Activated naive CD8-positive, alpha-beta T cell (primary cell): Measurements from ENCODE around the gene KCNMA1.
"Not testable (repeated sequence)": the region's sequence is repeated elsewhere in the genome, so short reads cannot be mapped to it uniquely, and the experiment has no call there.

Experiments
- H3K27ac Mint-ChIP-seq: one replicate; pipeline ENCODE4 v1.8.0; 2021; ENCODE audit warnings: mixed read lengths
- H3K27me3 Mint-ChIP-seq: one replicate; pipeline ENCODE4 v1.8.0; 2021; ENCODE audit warnings: mixed read lengths
- H3K36me3 Mint-ChIP-seq: one replicate; pipeline ENCODE4 v1.8.0; 2021; ENCODE audit warnings: mixed read lengths
- H3K4me1 Mint-ChIP-seq: one replicate; pipeline ENCODE4 v1.8.0; 2021; ENCODE audit warnings: low read depth, mixed read lengths
- H3K4me3 Mint-ChIP-seq: one replicate; pipeline ENCODE4 v1.8.0; 2021; ENCODE audit warnings: mild to moderate bottlenecking, mixed read lengths
- H3K9me3 Mint-ChIP-seq: one replicate; pipeline ENCODE4 v1.8.0; 2021; ENCODE audit warnings: low read depth, mixed read lengths

The KCNMA1 gene

DNA sequence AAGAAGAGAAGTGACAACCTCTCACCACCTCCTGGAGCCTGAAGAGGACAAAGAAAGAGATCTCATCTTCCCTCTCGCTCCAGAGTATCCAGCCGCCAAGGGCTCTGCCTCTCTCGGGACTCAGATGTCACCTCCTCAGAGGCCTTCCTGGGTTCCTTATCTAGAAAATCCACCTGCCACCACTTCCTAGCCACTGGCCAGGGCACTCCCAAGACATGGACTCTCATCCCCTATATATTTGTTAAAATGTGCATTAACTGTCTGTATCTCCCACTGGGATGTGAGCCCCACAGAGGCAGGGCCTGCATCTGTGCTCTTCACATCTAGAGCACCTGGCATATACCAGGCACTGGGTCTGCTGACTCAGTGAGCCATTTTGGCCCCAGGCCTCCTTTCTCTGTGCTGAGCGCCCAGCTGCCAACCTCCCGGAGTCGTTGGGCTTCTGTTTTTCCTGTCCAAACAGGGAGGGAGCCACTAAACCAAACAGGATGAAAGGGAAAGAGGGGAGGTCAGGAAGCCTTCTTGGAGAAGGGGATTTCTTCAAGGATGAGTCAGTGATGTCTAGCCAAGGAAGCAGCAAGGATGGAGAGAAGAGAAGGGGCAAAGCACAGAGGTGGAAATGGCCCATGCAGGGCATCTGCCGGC lies 58.9 kb downstream of the KCNMA1 start:
- H3K4me3 Mint-ChIP-seq = no peak overlapping the region
- no peaks in the 10 kb centered on the region for H3K4me1 Mint-ChIP-seq
- H3K27ac Mint-ChIP-seq = no peak overlapping the region

DNA sequence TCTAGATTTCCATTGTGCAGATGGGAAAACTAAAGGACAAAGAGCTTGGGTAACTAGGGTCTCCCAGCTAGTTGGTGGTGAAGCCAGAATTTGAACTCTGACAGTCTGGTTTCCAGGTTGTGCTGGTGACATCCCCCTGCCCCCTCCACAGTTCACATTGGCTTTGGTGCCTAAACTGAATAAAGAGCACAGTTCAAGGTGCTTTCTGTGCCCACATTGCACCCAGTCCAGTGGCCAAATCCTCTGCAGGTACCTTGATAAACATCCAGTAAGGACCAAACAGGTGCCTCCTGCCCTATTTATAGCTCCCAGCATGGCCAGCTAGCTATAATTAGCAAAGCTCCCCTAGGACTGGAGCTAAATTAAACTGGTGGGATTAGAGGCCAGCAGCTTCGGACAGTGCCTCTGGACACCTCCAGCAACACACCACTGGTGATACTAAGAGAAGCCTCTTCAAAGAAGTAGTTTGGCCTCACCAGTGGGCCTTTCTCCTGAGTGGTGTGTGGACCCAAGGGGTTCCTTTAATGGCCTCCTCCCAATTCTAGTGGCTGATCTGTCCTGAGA lies 59.9 kb downstream of the KCNMA1 start:
- no peaks in the 10 kb centered on the region for H3K36me3 Mint-ChIP-seq
- no peak overlapping the region for H3K27ac Mint-ChIP-seq
- no peak overlapping the region for H3K4me3 Mint-ChIP-seq
- H3K9me3 Mint-ChIP-seq = no peaks in the 10 kb centered on the region
- no peaks in the 10 kb centered on the region for H3K4me1 Mint-ChIP-seq
- peaks cover 2% of the 10 kb centered on the region for H3K27me3 Mint-ChIP-seq

More for the DNA sequence above, 58.9 kb downstream of the KCNMA1 start:
- Mint-ChIP-seq H3K36me3 (no peaks in the 10 kb centered on the region), H3K27me3 (peaks cover 2% of the 10 kb centered on the region), H3K9me3 (no peaks in the 10 kb centered on the region)

DNA sequence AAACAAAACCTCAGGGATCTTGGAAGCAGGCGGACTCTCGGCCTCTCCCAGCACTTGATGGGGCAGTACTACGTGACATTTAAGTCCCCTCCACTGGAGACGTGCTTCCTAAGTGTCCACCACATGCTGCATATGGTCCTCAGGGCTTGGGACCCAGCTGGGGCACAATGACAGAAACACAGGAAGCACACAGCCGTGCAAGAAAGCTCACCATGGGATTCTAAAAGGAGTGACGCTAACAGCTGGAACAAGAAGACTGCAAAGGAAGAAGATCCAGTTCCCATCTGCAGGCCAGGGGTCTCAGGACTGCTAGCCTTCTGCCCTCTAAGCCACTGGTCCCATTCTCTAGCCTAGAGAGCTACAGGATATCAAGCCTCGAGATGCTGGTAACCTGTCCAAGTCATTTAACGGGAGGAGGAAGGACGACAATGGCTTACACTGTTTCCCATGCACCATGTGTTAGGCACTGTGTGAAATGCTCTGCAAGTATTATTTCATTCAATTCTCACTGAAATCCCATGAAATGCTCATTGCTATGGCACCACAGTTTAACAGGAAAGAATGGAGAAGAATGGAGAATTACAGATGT lies 61.1 kb downstream of the KCNMA1 start:
- Mint-ChIP-seq H3K36me3 (no peaks in the 10 kb centered on the region), H3K4me1 (no peaks in the 10 kb centered on the region)

DNA sequence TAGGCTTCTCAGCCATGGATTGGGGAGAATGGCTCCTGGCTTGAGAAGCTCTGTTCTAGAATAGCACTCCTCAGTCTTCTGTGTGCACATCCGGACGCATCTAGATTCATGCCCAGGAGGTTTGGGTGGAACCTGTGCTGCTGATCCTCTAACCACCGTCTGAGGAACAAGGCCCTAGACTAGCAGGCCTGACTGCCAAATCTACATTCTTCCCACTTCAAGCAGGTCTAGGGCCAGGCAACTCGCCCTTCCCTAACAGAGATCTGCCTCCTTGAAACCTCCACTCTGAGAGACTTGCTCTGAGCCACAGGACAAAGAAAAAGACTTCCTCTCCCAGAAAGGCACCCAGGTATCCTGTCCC lies 61.6 kb downstream of the KCNMA1 start:
- H3K27ac Mint-ChIP-seq = no peak overlapping the region
- peaks cover 2% of the 10 kb centered on the region for H3K27me3 Mint-ChIP-seq
- no peaks in the 10 kb centered on the region for H3K4me1 Mint-ChIP-seq
- H3K9me3 Mint-ChIP-seq = no peaks in the 10 kb centered on the region
- no peak overlapping the region for H3K4me3 Mint-ChIP-seq
- no peaks in the 10 kb centered on the region for H3K36me3 Mint-ChIP-seq

More for the DNA sequence above, 61.1 kb downstream of the KCNMA1 start:
- Mint-ChIP-seq H3K27ac (no peak overlapping the region), H3K9me3 (no peaks in the 10 kb centered on the region), H3K27me3 (peaks cover 2% of the 10 kb centered on the region), H3K4me3 (no peak overlapping the region)

DNA sequence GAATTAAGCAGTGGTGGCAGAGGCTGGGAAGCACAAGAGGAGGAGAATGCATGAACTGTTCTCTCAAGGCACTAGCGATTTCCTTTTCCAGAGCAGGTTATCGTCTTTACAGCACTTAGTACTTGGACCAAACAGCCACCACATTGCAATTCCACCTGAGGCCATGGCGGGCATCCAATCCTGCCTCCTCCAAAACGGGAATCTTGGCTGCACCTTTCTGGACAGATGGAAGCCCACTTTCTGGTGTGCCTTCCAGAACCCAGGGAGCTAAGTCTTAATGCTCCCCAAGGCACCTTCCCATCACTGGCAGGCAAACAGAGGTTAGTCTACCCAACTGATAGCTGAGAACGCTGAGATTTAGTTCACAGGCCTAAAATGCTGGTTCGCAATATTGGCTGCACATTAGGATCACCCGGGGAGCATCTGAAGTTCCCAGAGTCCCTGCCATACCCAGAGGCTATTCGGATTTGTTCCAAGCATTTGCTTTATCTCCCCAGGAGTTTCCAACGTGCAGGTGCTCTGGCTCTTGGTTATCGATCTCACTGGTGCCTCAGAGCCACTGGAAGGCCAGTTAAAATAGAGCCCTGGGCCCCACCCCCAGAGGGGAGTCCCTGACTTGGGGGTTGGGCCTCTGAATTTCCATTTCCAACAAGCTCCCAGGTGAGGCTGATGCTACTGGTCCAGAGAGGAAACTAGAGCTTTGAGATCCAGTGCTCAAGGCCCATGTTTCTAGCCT lies 62.2 kb downstream of the KCNMA1 start:
- peaks cover 2% of the 10 kb centered on the region for H3K27me3 Mint-ChIP-seq
- H3K27ac Mint-ChIP-seq = no peak overlapping the region
- H3K36me3 Mint-ChIP-seq = no peaks in the 10 kb centered on the region
- no peaks in the 10 kb centered on the region for H3K4me1 Mint-ChIP-seq
- H3K9me3 Mint-ChIP-seq = no peaks in the 10 kb centered on the region
- H3K4me3 Mint-ChIP-seq = no peak overlapping the region

DNA sequence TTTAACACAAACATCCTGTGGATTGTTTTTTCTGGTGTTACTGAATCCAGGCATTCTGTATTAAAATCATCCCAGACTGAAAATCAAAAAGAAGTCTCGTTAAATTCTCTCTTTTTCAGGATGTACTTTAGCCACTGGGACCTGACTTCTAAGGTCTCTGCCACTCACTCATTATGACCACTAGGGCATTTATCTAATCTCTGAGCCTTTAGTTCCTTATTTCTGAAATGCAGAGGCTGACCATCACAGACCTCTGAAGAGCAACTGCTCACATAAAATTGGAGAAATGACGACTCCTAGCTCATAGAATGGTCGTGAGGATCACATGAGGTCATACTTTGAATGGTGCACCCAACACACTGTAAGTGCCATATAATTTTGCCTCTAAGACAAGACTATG lies 63.2 kb downstream of the KCNMA1 start:
- H3K4me3 Mint-ChIP-seq = no peak overlapping the region
- H3K4me1 Mint-ChIP-seq = no peaks in the 10 kb centered on the region
- H3K9me3 Mint-ChIP-seq = no peaks in the 10 kb centered on the region
- no peak overlapping the region for H3K27ac Mint-ChIP-seq
- peaks cover 2% of the 10 kb centered on the region for H3K27me3 Mint-ChIP-seq
- H3K36me3 Mint-ChIP-seq = no peaks in the 10 kb centered on the region

DNA sequence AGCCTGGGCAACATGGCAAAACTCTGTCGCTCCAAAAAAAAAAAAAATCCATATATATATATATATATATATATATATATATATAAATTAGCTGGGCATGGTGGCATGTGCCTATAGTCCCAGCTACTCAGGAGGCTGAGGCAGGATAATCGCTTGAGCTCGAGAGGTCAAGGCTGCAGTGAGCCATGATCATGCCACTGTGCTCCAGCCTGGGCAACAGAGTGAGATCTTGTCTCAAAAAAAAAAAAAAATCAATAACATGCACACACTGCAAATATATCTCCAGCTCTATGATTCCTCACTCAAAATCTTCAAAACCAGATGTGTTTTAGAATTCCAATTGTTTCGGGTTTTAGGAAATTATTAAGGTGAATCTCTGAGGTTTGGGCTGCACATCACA lies 65.1 kb downstream of the KCNMA1 start:
- H3K27ac Mint-ChIP-seq, H3K36me3 Mint-ChIP-seq, H3K27me3 Mint-ChIP-seq, H3K4me1 Mint-ChIP-seq, H3K4me3 Mint-ChIP-seq, H3K9me3 Mint-ChIP-seq: not testable (repeated sequence)

DNA sequence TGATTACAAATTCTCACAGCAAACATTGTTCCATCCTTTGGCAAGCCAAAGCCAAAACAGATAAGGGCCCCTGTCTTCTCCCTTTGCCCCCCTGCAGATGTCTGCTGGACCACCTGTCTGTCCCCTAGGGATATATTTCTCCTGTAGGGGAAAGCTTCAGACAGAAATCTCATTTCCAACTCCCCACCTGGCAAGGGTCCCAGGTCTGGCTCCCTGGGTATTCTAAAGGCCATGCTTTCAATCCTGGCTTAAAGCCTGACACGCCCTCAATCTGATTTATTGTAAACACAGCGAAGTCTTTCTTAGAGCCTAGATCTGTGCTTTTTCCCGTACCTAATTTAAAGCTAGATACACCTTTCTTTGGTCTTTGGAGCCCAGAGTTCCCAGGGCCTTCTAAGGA lies 66.1 kb downstream of the KCNMA1 start:
- Mint-ChIP-seq H3K4me1 (no peaks in the 10 kb centered on the region), H3K4me3 (no peak overlapping the region), H3K27ac (no peak overlapping the region), H3K27me3 (peaks cover 2% of the 10 kb centered on the region), H3K9me3 (no peaks in the 10 kb centered on the region), H3K36me3 (no peaks in the 10 kb centered on the region)

DNA sequence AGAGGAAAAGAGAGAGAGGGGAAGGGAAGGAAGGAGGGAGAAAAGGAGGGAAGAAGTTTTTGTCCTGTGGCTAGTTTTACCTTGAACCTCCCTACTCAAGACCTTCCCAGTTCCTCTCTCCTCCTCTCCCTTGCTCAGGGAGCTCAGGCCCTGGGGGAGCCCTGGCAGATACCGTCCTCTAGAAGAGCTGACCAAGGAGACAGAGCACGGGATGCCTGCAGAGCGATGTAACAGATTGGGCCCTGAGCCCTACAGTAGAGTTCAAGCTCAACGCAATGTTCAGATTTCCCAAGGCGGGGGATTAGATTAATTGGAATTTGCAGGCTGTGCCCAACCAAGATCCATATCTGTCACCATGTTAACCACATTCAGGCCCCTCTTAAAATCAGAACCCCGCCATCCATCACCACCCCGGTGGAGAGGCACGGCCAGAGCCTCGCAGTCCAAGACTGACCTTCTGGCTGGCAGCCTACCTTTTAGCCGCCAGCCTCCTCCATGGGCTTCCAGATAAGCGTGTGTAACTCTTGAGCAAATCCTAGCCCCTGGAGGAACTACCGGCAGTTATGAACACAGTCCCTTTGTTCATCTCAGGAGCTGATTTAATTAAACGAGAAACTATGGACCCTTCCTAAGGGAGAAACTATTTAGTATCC lies 70.6 kb downstream of the KCNMA1 start:
- Mint-ChIP-seq H3K36me3 (no peaks in the 10 kb centered on the region), H3K27me3 (peaks cover 16% of the 10 kb centered on the region), H3K27ac (no peak overlapping the region), H3K4me3 (no peak overlapping the region), H3K4me1 (no peaks in the 10 kb centered on the region), H3K9me3 (no peaks in the 10 kb centered on the region)

DNA sequence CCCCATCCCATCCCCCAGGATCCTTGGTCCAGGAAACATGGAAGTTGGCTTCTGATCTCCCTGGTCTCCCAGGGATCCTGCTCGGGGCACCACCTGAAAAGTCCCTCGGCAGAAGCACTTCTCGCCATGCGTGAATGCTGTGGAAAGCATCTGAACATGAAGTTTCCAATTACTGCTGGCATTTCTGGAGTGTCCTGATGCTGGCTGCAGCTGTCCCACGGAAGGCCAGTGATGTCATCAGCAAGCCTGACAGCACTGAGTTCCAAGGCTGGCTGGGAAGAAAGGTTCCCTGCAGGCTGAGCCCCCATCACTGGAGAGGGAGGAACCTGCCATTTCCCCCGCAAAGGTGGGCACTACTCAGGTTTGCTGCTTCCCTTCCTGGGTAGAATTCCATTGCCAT lies 71.4 kb downstream of the KCNMA1 start:
- Mint-ChIP-seq H3K36me3 (no peaks in the 10 kb centered on the region), H3K4me3 (no peak overlapping the region), H3K9me3 (no peaks in the 10 kb centered on the region), H3K27ac (no peak overlapping the region), H3K4me1 (no peaks in the 10 kb centered on the region), H3K27me3 (peaks cover 16% of the 10 kb centered on the region)

DNA sequence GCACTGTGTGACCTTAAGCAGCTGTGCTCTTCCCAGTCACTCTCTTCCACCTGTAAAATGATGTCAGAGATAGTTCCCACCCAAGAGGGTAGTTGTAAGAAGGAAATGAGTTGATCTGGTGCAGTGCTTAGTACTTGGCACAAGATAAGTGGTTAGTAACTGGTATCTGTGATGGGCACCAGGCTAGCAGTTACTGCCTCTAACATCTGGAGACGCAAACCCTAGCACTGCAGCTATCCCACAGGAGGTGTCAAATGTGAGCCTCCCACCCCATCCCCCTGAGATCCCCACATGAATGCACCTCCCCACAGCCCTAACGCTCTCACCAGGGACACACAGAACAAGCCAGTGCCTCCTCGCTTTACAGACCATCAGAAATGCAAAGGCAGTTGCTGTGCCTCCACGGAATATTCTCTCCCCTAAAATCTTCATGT lies 72.0 kb downstream of the KCNMA1 start:
- Mint-ChIP-seq H3K9me3 (no peaks in the 10 kb centered on the region), H3K4me3 (no peak overlapping the region), H3K27ac (no peak overlapping the region), H3K36me3 (no peaks in the 10 kb centered on the region), H3K4me1 (no peaks in the 10 kb centered on the region), H3K27me3 (peaks cover 16% of the 10 kb centered on the region)

DNA sequence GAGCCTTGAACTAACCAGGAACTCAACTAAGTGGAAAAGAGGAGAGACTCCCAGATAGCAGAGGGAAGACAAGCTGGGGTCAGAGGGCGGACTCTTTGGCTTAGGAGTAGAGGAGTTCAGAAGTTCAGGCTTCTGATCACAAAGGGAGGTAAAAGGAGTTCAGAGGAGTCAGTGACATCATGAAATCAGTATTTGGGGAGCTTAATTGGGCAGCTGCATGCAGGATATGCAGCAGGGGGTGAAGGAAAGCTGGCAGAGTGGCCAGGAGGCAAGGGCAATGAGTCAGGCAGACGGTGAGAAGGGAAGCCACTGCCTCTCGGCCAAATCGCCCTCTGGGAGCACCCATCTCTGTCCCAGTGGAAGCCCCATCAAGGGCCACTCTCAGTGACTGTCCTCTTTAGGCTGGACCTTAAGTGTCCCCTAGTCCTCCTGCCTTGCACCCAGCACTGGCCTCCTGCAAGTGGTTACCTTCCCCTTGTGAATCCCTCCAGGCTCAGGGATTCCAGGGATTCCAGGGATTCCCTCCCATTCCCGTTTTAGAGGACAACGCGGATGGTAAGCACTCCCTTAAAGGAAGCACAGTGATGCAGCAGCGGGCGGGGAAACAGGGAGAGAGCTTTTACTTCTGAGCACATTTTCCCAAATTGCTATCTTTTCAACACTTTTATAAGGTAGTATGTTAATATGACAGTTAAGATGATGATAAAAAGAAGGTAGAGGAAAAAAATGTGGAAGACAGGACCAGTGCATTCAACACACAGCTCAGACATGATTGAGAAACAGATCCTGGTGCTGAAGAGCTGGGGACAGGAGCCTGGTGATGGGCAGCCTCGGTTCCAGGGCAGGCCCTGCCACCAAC lies 72.6 kb downstream of the KCNMA1 start:
- no peaks in the 10 kb centered on the region for H3K9me3 Mint-ChIP-seq
- no peaks in the 10 kb centered on the region for H3K4me1 Mint-ChIP-seq
- H3K27me3 Mint-ChIP-seq = peaks cover 16% of the 10 kb centered on the region
- no peak overlapping the region for H3K4me3 Mint-ChIP-seq
- no peaks in the 10 kb centered on the region for H3K36me3 Mint-ChIP-seq
- no peak overlapping the region for H3K27ac Mint-ChIP-seq

DNA sequence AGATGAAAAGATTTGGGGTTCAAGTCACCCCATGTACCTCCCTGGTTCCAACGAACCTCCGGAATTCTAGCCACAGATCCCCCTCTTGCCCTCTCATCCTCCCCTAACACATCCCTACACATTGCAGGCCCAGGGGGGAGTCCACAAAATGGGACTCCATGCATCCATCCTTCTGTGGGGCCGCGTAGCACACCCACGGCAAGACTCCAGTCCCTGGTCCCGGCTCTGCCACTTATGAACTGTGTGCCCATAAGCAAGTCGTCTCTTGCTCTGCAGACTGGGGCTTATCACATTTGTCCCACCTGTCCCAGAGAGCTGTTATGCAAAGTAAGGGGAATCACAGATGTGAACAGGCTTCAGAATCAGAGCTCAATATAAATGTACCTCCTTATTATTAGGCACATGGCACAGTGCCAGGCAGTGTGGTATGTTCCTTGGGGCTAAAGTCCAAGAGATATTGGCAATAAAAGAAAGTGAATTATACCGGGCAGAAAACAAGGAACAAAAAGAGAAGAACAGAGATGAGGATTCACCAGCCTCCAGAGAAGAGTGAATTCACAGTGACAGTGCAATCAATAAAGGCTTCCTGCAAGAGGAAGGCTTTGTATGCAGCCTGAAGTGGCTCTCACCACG lies 73.9 kb downstream of the KCNMA1 start:
- Mint-ChIP-seq H3K27me3 (peaks cover 16% of the 10 kb centered on the region), H3K36me3 (no peaks in the 10 kb centered on the region), H3K9me3 (no peaks in the 10 kb centered on the region), H3K4me3 (no peak overlapping the region), H3K27ac (no peak overlapping the region), H3K4me1 (no peaks in the 10 kb centered on the region)

DNA sequence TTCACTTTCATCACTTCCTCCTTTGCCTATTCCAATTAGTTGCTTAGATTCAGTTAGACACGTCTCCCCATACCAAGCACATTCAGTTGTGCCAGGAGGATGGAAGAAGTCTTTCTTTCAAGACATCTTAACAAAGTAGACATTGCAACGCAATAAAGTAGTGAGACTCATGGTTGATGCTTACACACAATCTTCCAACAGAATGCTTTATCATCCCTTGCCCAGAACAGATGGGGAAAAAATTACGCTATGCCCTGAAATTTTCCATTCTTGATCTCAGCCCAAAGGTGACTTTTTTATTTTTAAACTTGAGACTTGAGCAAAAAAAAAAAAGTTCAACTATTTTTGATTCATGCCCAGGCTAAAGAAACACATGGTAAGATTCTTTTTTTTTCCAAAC lies 74.9 kb downstream of the KCNMA1 start:
- no peaks in the 10 kb centered on the region for H3K36me3 Mint-ChIP-seq
- H3K9me3 Mint-ChIP-seq = no peaks in the 10 kb centered on the region
- H3K27me3 Mint-ChIP-seq = peaks cover 16% of the 10 kb centered on the region
- H3K4me1 Mint-ChIP-seq = no peaks in the 10 kb centered on the region
- no peak overlapping the region for H3K4me3 Mint-ChIP-seq
- no peak overlapping the region for H3K27ac Mint-ChIP-seq
